Measurements from ENCODE around the gene CSMD2. TPM values are rescaled to one million over a fixed set of nuclear protein-coding genes. Genes with fewer than 3 reads are reported as not detected.

Gene CSMD2
- total RNA-seq, 2 experiments from 2014 or later: not detected

GRCh38 chr1:33802268-33802667 is 362.8 kb downstream of the CSMD2 start:
- no peaks in the 10 kb centered on the region for H3K36me3 ChIP-seq (ENCODE audit: insufficient read depth, low read length)
- H2AFZ ChIP-seq (ENCODE audit: low read length): no peak overlapping the region
- no peak overlapping the region for H3K4me3 ChIP-seq (ENCODE audit: low read depth, low read length, poor library complexity, severe bottlenecking)
- no peaks in the 10 kb centered on the region for H3K4me1 ChIP-seq (ENCODE audit: insufficient read depth, low read length, poor library complexity, severe bottlenecking)
- ChIA-PET CTCF (ENCODE audit: unreplicated experiment) (no interaction called here), POLR2A (no interaction called here)
- no TSS peak for BruUV-seq (replicated peaks)
- H3K4me2 ChIP-seq (ENCODE audit: low read length): no peak overlapping the region
- intact Hi-C loops (cut with micrococcal nuclease; ENCODE audit: unreplicated experiment): no loop called here
- 0 out of 2 replicates have a peak, but pooled peaks cover 3% of the 10 kb centered on the region for H3K9me3 ChIP-seq (ENCODE audit: low read length)
- H3K27ac ChIP-seq (ENCODE audit: low read depth, low read length, poor library complexity, severe bottlenecking): no peak overlapping the region
- no peaks in the 10 kb centered on the region for H3K79me2 ChIP-seq (ENCODE audit: insufficient read depth, low read depth, low read length)
- DNase-seq (ENCODE audit: low spot score): no peak
- no peaks in the 10 kb centered on the region for H3K9me2 ChIP-seq (ENCODE audit: insufficient read depth, low read length)
- no peak for TF ChIP-seq CTCF (conservative IDR thresholded peaks at IDR 0.05; ENCODE audit: low read length)
- TF ChIP-seq EZH2phosphoT487 (IDR thresholded peaks at IDR 0.05; ENCODE audit: borderline replicate concordance, low read depth, low read length): no peak
- H4K20me1 ChIP-seq (ENCODE audit: insufficient read depth, low read length): no peaks in the 10 kb centered on the region

GRCh38 chr1:33797849-33798248 is 367.2 kb downstream of the CSMD2 start:
- intact Hi-C loops (cut with micrococcal nuclease; ENCODE audit: unreplicated experiment): no loop called here
- BruUV-seq (replicated peaks): no TSS peak
- CTCF ChIA-PET (ENCODE audit: unreplicated experiment): no interaction called here

More at GRCh38 chr1:33797849-33798248, 367.2 kb downstream of the CSMD2 start:
- Histone ChIP-seq H3K36me3 (ENCODE audit: insufficient read depth, low read length) (no peaks in the 10 kb centered on the region), H3K27ac (ENCODE audit: low read depth, low read length, poor library complexity, severe bottlenecking) (no peak overlapping the region), H3K9me2 (ENCODE audit: insufficient read depth, low read length) (no peaks in the 10 kb centered on the region), H2AFZ (ENCODE audit: low read length) (no peak overlapping the region), H3K4me1 (ENCODE audit: insufficient read depth, low read length, poor library complexity, severe bottlenecking) (no peaks in the 10 kb centered on the region), H3K4me2 (ENCODE audit: low read length) (no peak overlapping the region), H3K79me2 (ENCODE audit: insufficient read depth, low read depth, low read length) (no peaks in the 10 kb centered on the region), H4K20me1 (ENCODE audit: insufficient read depth, low read length) (no peaks in the 10 kb centered on the region), H3K9me3 (ENCODE audit: low read length) (0 out of 2 replicates have a peak, but pooled peaks cover 3% of the 10 kb centered on the region), H3K4me3 (ENCODE audit: low read depth, low read length, poor library complexity, severe bottlenecking) (no peak overlapping the region)
- DNase-seq (ENCODE audit: low spot score): no peak
- TF ChIP-seq EZH2phosphoT487 (IDR thresholded peaks at IDR 0.05; ENCODE audit: borderline replicate concordance, low read depth, low read length): no peak
- no peak for TF ChIP-seq CTCF (conservative IDR thresholded peaks at IDR 0.05; ENCODE audit: low read length)
- POLR2A ChIA-PET: interaction anchor here (0.7 kb wide), 1 partner anchor 24 kb away, joined by 3 read pairs; no protein-coding TSS in a partner anchor
